Measurements from ENCODE around the gene CCDC92.

Gene CCDC92

GRCh38 chr12:123907726-123908476, 64.7 kb downstream of the CCDC92 start:
- DNase-seq = no peak

GRCh38 chr12:123906711-123907420, 65.8 kb downstream of the CCDC92 start:
- no peak for DNase-seq

DNA sequence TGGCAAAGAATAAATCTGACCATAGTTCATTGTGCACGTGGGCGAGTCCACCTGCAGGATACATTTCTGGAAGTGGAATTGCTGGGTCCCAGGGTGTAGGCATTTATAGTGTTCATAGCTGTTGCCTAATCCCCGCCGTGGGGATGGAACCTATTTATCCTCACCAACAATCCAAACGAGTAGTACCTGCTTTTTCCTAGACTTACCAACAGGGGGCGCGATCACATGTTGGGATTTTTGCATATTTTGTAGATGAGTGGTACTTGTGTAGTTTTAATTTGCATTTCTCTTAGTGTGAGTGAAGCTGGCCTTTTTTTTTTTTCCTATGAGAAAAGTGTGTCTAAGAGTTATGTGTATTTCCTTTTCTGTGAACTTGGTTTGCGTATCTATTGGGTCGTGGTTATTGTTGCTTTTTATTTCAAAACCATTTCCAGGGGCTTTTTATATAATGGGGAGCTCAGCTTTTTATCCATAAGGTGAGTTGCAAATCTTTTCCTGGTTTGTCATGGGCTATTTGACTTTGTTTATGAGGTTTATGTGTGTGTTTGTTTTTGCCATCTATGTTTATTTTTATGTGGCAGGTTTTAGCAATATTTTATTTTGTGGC, 67.2 kb downstream of the CCDC92 start:
- DNase-seq = no peak

GRCh38 chr12:123903301-123904065, 69.1 kb downstream of the CCDC92 start:
- DNase-seq = no peak

GRCh38 chr12:123902821-123903220, 69.8 kb downstream of the CCDC92 start:
- DNase-seq = no peak

GRCh38 chr12:123900871-123901376, 71.7 kb downstream of the CCDC92 start:
- DNase-seq = no peak

DNA sequence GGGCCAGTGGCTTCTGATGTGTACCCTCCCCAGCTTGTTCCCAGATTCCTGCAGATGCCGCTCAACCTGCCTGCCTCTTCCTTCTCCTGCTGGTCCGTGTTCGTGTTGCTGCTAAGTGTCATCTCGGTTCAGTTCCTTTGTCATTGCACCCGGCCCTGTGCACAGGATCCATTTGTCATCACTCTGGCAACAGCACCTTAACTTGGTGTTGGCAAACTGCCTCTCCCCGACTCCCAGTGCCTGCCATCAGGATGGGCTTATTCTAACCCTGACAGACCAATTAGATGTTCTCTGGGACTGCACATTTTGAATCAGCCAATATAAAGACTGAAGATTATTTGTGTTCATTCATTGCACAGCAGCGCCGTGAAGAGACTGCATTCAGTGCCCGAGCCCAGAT, 73.3 kb downstream of the CCDC92 start:
- DNase-seq = no peak

DNA sequence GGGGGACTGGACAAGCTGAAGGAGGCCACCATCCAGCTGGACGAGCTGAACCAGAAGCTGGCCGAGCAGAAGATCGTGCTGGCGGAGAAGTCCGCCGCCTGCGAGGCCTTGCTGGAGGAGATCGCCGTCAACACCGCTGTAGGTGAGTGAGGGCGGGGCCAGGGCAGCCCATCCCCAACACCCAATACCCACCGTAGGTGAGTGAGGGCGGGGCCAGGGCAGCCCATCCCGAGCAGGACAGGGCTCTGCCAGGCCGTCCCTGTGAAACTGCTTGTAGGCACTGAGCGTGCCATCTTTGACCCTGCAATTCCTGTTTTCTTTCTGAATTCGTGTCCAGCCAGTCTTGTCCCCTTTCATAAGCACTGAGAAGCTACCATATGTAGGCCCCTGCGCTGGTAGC, 74.0 kb downstream of the CCDC92 start:
- no peak for DNase-seq

- DNase-seq = no peak
Observed at GRCh38 chr12:123897221-123897620, 75.4 kb downstream of the CCDC92 start.

DNA sequence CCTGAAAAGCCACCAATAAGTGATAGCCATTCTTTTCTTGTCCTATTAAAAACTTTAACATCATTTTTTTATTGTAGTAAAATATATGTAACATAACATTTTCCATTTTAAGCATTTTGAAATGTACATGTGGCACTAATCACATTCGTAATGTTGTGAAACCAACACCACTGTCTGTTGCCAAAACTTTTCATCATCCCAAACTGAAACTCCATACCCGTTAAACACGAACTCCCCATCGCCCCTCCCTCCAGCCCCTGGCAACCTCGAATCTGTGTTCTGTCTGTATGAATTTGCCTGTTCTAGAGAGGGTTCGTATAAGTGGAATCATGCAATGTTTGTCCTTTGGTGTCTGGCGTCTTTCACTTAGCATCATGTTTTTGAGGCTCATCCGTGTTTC, 75.9 kb downstream of the CCDC92 start:
- no peak for DNase-seq

DNA sequence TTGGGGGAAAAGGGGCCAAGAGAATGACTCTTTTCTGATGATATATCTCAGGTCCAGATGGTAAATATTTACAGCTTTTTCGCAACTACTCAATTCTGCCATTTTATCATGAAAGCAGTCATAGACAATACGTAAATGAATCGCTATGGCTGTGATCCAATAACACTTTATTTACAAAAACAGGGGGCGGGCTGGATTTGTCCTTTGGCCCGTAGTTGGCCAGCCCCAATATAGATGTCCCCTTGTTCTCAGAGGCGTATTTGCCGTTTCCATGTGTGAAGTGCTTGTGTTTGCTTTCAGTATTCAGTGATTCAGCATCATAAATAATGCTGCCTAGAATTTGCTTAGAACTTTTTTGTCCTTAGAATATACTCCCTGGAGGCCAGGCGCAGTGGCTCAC, 77.2 kb downstream of the CCDC92 start:
- DNase-seq = no peak

DNA sequence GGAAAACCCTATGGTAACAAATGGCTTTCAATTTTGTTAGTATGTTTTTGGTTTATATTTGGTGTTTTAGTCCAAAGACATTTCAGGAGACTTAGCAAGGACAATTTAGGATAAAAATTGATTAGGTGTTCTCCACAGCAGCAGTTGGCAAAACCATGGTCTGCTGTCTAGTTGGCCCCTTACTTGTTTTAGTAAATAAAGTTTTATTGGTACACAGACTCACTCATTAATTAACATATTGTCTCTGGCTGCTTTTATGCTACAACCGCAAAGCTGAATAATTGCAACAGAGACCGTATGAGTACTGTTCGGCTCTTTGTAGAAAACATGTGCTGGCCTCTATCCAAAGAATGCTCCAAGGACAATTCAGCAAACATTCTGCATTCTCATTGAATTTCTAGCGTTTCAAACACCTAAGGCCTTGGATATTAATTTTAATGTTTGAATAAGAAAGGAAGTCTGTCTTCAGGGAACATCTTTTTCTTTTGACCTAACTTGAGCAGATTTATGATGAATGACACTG, 77.7 kb downstream of the CCDC92 start:
- DNase-seq = no peak

GRCh38 chr12:123893276-123893675, 79.4 kb downstream of the CCDC92 start:
- no peak for DNase-seq

DNA sequence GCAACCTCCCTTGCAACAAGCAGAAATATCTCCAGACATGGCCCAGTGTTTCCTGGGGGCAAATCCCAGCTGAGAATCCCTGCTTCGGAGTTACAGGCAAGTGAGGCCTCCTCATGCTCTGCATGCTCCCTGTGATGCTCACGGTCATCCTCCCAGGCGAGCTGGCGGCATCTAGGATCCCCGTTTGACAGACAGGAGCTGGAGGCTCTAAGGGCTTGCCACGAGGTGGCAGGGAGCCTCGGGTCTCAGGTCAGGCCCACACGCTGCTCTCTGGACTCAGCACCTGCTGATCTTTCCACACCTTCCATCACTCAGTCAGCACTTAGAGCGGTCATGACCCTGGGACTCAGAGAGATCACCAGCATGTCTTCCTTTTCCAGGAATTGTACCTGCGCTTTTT, 79.8 kb downstream of the CCDC92 start:
- no peak for DNase-seq

- DNase-seq = no peak
Observed at GRCh38 chr12:123892180-123892559, 80.5 kb downstream of the CCDC92 start.

GRCh38 chr12:123891516-123892179, 81.0 kb downstream of the CCDC92 start:
- DNase-seq = no peak

GRCh38 chr12:123891011-123891410, 81.6 kb downstream of the CCDC92 start:
- no peak for DNase-seq

DNA sequence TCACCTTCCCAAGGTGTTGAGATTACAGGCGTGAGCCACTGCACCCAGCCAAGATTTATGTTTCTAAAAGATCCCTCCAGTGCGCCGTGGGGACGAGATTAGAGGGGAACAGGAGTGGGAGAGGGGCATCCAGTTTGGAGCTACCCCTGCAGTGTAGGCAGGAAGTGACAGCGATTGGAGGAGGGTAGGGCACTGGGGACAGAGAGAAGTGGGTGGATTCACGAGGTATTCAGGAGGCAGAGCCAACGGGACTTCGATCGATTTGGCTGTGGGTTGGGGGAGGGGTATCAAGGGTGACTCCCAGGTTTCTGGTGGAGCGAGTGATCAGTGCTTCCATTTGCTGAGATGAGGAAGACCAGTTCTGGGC, 82.1 kb downstream of the CCDC92 start:
- no peak for DNase-seq

GRCh38 chr12:123889848-123890535, 82.6 kb downstream of the CCDC92 start:
- DNase-seq = no peak

- DNase-seq = no peak
Observed at GRCh38 chr12:123888989-123889388, 83.6 kb downstream of the CCDC92 start.

- DNase-seq = no peak
Observed at GRCh38 chr12:123886931-123887582, 85.6 kb downstream of the CCDC92 start.
